Superior temporal gyrus (tissue), 1 donor: Measurements from ENCODE around the gene STK36.

Experiments used
- DNase-seq: peaks from one replicate; pipeline ENCODE4 v3.0.0-alpha.2; 2016; ENCODE audit errors: extremely low spot score

Gene STK36

GRCh38 chr2:218671654-218672566, at the start of gene STK36, which contains the start of gene RNF25:
Gene STK36 (plus strand): TSS chr2:218672086. CDS start chr2:218672830, 744 bp downstream.
Gene RNF25 (minus strand): TSS chr2:218672002. CDS start chr2:218671970, 32 bp downstream.
- peak; percentile 92 for DNase-seq

GRCh38 chr2:218622606-218623365, 49.1 kb upstream of the STK36 start:
- no peak for DNase-seq

- DNase-seq = no peak
Measured at GRCh38 chr2:218623366-218623705, 48.5 kb upstream of the STK36 start.

GRCh38 chr2:218626369-218626768, 45.5 kb upstream of the STK36 start:
- DNase-seq = no peak

- no peak for DNase-seq
Measured at GRCh38 chr2:218627939-218628338, 43.9 kb upstream of the STK36 start.

GRCh38 chr2:218631837-218632236, 40.0 kb upstream of the STK36 start:
- DNase-seq = no peak

- no peak for DNase-seq
Measured at GRCh38 chr2:218635719-218636118, 36.2 kb upstream of the STK36 start.

GRCh38 chr2:218638372-218638771, 33.5 kb upstream of the STK36 start:
- DNase-seq = no peak

- no peak for DNase-seq
Measured at GRCh38 chr2:218642121-218642656, 29.7 kb upstream of the STK36 start.

- no peak for DNase-seq
Measured at GRCh38 chr2:218642786-218643185, 29.1 kb upstream of the STK36 start.

- no peak for DNase-seq
Measured at GRCh38 chr2:218643751-218644310, 28.1 kb upstream of the STK36 start.

GRCh38 chr2:218644721-218645120, 27.2 kb upstream of the STK36 start:
- no peak for DNase-seq

- no peak for DNase-seq
Measured at GRCh38 chr2:218645126-218645525, 26.8 kb upstream of the STK36 start.

GRCh38 chr2:218648088-218648786, 23.6 kb upstream of the STK36 start:
- DNase-seq = peak; percentile 80

GRCh38 chr2:218648787-218649100, 23.1 kb upstream of the STK36 start:
- no peak for DNase-seq

- no peak for DNase-seq
Measured at GRCh38 chr2:218655751-218656150, 16.1 kb upstream of the STK36 start.

- peak; percentile 15 for DNase-seq
Measured at GRCh38 chr2:218658671-218659257, 13.1 kb upstream of the STK36 start.

GRCh38 chr2:218659258-218659987, 12.5 kb upstream of the STK36 start, which contains the start of the genes BCS1L and ZNF142:
Gene BCS1L (plus strand): TSS chr2:218659683. CDS start chr2:218660988, 1,305 bp downstream.
Gene ZNF142 (minus strand): TSS chr2:218659623. CDS start chr2:218656429, 3,194 bp downstream.
- DNase-seq = peak; percentile 93

- DNase-seq = no peak
Measured at GRCh38 chr2:218659988-218660358, 11.9 kb upstream of the STK36 start.

GRCh38 chr2:218662377-218662776, 9.5 kb upstream of the STK36 start:
- DNase-seq = no peak
